DND-41 (cell line): ENCODE results near the gene EFNA4.

Experiments used
- ATAC-seq: fragments of 200-7000 bp; cut with Tn5 transposase; 3 replicates; pipeline ENCODE4 v1.9.1; 2021; ENCODE audit warnings: low read depth; ENCODE audit not compliant: insufficient read depth
- DNase-seq: peaks from one replicate; pipeline ENCODE4 v3.0.0-alpha.2; 2020
- H2AFZ ChIP-seq: 2 replicates; pipeline ENCODE4 v1.6.0; 2012; ENCODE audit warnings: low read depth, low read length
- H3K27ac ChIP-seq: 2 replicates; pipeline ENCODE4 v1.5.1; 2012; ENCODE audit warnings: low read length, inconsistent platforms
- H3K27me3 ChIP-seq: fragments of 200-600 bp; sonication (generic); 2 replicates; pipeline ENCODE4 v1.6.0; 2012; ENCODE audit warnings: low read length, mild to moderate bottlenecking, inconsistent platforms; ENCODE audit not compliant: insufficient read depth, poor library complexity
- H3K36me3 ChIP-seq: 2 replicates; pipeline ENCODE4 v1.5.1; 2012; ENCODE audit warnings: low read length, inconsistent platforms; ENCODE audit not compliant: insufficient read depth
- H3K4me1 ChIP-seq: 2 replicates; pipeline ENCODE4 v1.5.1; 2012; ENCODE audit warnings: mild to moderate bottlenecking, low read length; ENCODE audit not compliant: insufficient read depth
- H3K4me2 ChIP-seq: 2 replicates; pipeline ENCODE4 v1.6.0; 2012; ENCODE audit warnings: mild to moderate bottlenecking, moderate library complexity, low read length, inconsistent platforms; ENCODE audit not compliant: insufficient read depth
- H3K4me3 ChIP-seq, 2 experiments: fragments of 200-600 bp in 1 of 2; shearing (Covaris generic) in 1 of 2; 2 replicates each; pipeline ENCODE4 v1.5.1; 2012 to 2016; ENCODE audit warnings: inconsistent platforms in 2 of 2, low read length in 2 of 2, mild to moderate bottlenecking in 2 of 2, low read depth in 1 of 2, moderate library complexity in 1 of 2
- H3K79me2 ChIP-seq: 2 replicates; pipeline ENCODE4 v1.6.0; 2012; ENCODE audit warnings: low read length, inconsistent platforms; ENCODE audit not compliant: insufficient read depth
- H3K9ac ChIP-seq: 2 replicates; pipeline ENCODE4 v1.6.0; 2012; ENCODE audit warnings: low read depth, mild to moderate bottlenecking, inconsistent platforms, low read length, moderate library complexity
- H3K9me3 ChIP-seq: 2 replicates; pipeline ENCODE4 v1.5.1; 2012; ENCODE audit warnings: low read length, moderate library complexity, mild to moderate bottlenecking, inconsistent platforms; ENCODE audit not compliant: insufficient read depth, severe bottlenecking
- H4K20me1 ChIP-seq: 2 replicates; pipeline ENCODE4 v1.6.0; 2012; ENCODE audit warnings: low read length; ENCODE audit not compliant: insufficient read depth
- EZH2 ChIP-seq: IDR thresholded peaks from 3 replicates; pipeline ENCODE4 v1.6.1; 2012; ENCODE audit warnings: borderline replicate concordance, low read depth, mild to moderate bottlenecking, moderate library complexity, low read length, inconsistent platforms; ENCODE audit not compliant: severe bottlenecking
- TF ChIP-seq, protein P1 (sequence below): IDR thresholded peaks from 2 replicates; pipeline ENCODE4 v1.5.1; 2012; ENCODE audit warnings: borderline replicate concordance, low read length, moderate library complexity, mild to moderate bottlenecking; ENCODE audit not compliant: poor library complexity, severe bottlenecking; ENCODE audit errors: extremely low read depth

Gene EFNA4

DNA sequence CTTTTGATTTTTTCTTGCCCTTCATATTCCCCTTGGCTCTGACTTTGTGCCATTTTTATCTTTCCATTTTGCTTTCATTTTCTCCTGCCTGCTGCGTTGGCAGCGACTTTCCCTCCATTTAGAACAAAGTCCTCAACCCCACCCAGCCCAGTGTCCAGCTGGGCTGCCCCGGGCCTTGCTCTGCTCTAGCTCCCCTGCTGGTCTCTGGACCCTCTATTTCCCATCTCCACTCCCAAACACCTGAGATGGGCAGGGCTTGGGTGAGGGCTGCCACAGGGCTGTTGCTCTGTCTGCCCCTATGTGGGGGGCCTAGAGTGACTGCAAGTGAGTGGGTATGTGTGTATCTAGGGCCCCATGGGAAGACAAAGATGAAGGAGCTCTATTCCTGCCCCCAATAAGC, 19.7 kb upstream of the EFNA4 start:
- no peak overlapping the region for H3K4me2 ChIP-seq

DNA sequence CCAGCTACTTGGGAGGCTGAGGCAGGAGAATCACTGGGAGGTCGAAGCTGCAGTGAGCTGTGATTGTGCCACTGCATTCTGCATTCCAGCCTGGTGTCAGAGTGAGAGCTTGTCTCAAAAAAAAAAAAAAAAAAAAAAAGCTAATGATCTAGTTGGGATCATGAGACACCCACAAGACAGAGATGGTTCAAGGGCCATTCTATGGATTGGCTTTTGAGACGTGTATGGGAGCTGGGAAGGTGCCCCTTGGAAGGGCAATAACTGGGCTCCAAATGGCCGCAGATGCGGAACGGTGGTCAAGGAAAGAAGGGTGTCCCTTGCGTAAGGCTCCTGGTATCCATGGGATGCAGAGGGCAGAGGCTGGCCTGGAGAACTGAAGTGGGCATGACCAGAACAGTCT, 19.2 kb upstream of the EFNA4 start:
- Histone ChIP-seq H3K9me3 (no peaks in the 10 kb centered on the region), H3K27me3 (peaks cover 30% of the 10 kb centered on the region), H3K9ac (no peak overlapping the region), H3K4me1 (no peaks in the 10 kb centered on the region), H3K4me3 (no peak overlapping the region), H3K27ac (no peak overlapping the region), H3K79me2 (no peaks in the 10 kb centered on the region), H2AFZ (no peak overlapping the region), H4K20me1 (peaks cover 5% of the 10 kb centered on the region), H3K36me3 (no peaks in the 10 kb centered on the region), H3K4me2 (no peak overlapping the region)
- no peak for DNase-seq
- TF ChIP-seq, protein P1, sequence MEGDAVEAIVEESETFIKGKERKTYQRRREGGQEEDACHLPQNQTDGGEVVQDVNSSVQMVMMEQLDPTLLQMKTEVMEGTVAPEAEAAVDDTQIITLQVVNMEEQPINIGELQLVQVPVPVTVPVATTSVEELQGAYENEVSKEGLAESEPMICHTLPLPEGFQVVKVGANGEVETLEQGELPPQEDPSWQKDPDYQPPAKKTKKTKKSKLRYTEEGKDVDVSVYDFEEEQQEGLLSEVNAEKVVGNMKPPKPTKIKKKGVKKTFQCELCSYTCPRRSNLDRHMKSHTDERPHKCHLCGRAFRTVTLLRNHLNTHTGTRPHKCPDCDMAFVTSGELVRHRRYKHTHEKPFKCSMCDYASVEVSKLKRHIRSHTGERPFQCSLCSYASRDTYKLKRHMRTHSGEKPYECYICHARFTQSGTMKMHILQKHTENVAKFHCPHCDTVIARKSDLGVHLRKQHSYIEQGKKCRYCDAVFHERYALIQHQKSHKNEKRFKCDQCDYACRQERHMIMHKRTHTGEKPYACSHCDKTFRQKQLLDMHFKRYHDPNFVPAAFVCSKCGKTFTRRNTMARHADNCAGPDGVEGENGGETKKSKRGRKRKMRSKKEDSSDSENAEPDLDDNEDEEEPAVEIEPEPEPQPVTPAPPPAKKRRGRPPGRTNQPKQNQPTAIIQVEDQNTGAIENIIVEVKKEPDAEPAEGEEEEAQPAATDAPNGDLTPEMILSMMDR, result no peak
- TF ChIP-seq EZH2, result no peak
- ATAC-seq, result no peak

More for the DNA sequence above, 19.7 kb upstream of the EFNA4 start:
- no peaks in the 10 kb centered on the region for H3K79me2 ChIP-seq
- H3K4me3 ChIP-seq, result no peak overlapping the region
- DNase-seq (no peak), ATAC-seq (no peak)
- H3K4me1 ChIP-seq, result no peaks in the 10 kb centered on the region
- peaks cover 5% of the 10 kb centered on the region for H4K20me1 ChIP-seq
- H2AFZ ChIP-seq, result no peak overlapping the region
- TF ChIP-seq, protein P1, result no peak
- TF ChIP-seq EZH2, result no peak
- H3K9ac ChIP-seq, result no peak overlapping the region
- no peaks in the 10 kb centered on the region for H3K9me3 ChIP-seq
- no peaks in the 10 kb centered on the region for H3K36me3 ChIP-seq
- H3K27ac ChIP-seq, result no peak overlapping the region
- H3K27me3 ChIP-seq, result peaks cover 30% of the 10 kb centered on the region

DNA sequence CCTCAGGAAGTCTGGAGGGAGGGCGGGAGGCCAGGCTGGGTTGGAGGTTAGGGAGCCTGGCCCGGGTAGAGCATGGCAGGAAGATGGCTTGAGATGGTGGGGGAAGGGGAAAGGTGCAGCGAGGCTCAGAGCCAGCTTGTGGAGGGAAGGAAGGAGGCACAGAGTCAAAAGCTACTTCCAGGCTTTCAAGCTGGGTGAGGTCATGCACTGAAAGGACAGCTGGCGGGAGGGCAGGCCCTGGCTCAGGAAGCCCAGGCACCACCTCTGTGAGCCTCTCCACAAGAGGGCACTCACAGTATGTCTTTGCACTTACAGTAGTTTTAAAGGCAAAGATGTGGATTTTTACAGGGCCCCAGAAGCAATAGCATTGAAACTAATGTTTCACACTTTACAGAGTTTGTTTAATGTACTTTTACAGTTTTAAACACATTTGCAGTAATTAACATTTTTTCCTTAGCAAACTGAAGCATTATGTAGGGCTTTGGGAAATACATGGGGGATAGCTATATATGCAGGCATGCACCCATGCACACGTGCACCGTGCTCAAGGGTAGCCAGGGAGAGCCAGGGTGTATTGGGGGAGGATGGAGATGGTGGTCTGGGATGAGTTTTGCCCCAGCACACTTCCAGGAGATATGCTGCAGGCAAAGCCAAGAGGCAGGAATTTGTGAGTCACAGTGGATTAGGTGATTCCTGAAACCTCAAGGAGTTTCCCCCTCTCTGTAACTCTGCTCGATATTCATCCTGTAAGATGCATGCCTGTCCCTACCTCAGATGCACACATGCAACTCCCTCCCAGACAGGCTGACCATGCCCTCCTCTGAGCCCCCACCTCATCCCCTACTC, 18.5 kb upstream of the EFNA4 start:
- Histone ChIP-seq H3K4me1 (no peaks in the 10 kb centered on the region), H3K36me3 (no peaks in the 10 kb centered on the region), H3K27ac (no peak overlapping the region), H3K4me2 (no peak overlapping the region), H3K9ac (no peak overlapping the region), H3K79me2 (no peaks in the 10 kb centered on the region), H3K4me3 (no peak overlapping the region), H4K20me1 (peaks cover 5% of the 10 kb centered on the region; the same call in 1 of the 2 replicates), H3K9me3 (no peaks in the 10 kb centered on the region), H2AFZ (no peak overlapping the region), H3K27me3 (peaks cover 32% of the 10 kb centered on the region)
- TF ChIP-seq EZH2, result no peak
- TF ChIP-seq, protein P1, result peak; percentile 74
- ATAC-seq (peak; percentile 91), DNase-seq (peak; percentile 60)
